ENCODE measurements around the gene TOM1L2. TPM values are rescaled to one million over a fixed set of nuclear protein-coding genes. Genes with fewer than 3 reads are reported as not detected.
A peak's percentile ranks its signal among the peaks of the same experiment; 100 is the strongest.
"Not testable (repeated sequence)": the region's sequence is repeated elsewhere in the genome, so short reads cannot be mapped to it uniquely, and the experiment has no call there.

Gene TOM1L2
- total RNA-seq, 4 donors from 2014 or later, result 15.6 to 85.9 (median 34.9) TPM

DNA sequence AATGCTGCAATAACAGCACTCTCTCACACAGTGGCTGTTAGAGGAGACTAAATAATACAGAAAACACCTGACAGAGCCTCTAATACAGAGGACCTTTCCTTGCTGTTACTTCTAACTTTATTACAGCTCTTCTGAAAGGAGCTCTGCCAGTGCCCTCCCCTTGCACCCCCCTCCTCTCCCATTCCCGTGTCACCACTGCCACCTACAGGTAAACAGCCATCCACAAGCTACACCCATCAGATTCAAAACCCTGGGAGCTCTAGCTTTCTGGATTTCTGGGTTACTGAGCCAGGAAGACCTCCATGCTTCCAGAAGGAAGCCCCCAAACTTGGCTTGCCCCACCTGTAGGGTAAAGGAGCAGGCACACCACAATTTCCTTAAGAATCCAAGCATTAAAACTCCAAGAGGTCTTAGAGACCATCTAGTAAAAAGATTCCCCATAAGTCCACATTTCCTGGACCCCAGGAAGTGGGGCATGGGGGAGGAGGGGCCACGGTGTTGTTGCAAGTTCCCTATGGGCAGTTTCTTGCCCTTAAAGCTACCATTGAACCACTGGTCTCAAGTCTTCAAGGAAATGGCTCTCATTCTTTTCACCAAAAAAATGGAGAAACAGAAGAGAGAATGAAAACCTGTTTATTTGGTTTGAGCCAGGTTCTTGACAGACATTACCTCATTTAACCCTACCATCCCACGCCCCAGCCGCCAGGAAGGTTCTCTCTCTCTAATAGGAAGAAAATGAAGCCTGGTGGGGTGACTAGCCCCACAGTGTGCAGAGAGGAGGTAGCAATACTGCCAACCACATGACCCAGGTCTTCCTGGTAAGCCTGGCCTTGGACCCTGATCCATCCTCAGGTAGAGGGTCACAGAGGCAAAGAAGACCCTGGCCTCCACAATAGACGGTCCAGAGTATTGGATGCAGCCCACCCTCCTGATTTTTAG, 52.8 kb downstream of the TOM1L2 start:
- DNase-seq, result peak; percentile 79 to 83
- Histone ChIP-seq H3K4me3 (no peak overlapping the region), H3K4me1 (peaks cover 10% of the 10 kb centered on the region in 2 donors), H3K36me3 (no peaks in the 10 kb centered on the region), H3K9me3 (no peaks in the 10 kb centered on the region), H3K27me3 (no peaks in the 10 kb centered on the region), H3K27ac (peak overlapping the region in 1 of 2 donors; percentile 33)
- intact Hi-C loops (cut with DNase I; ENCODE audit: low total_unique reads), result no loop called here
- TF ChIP-seq, protein P1, sequence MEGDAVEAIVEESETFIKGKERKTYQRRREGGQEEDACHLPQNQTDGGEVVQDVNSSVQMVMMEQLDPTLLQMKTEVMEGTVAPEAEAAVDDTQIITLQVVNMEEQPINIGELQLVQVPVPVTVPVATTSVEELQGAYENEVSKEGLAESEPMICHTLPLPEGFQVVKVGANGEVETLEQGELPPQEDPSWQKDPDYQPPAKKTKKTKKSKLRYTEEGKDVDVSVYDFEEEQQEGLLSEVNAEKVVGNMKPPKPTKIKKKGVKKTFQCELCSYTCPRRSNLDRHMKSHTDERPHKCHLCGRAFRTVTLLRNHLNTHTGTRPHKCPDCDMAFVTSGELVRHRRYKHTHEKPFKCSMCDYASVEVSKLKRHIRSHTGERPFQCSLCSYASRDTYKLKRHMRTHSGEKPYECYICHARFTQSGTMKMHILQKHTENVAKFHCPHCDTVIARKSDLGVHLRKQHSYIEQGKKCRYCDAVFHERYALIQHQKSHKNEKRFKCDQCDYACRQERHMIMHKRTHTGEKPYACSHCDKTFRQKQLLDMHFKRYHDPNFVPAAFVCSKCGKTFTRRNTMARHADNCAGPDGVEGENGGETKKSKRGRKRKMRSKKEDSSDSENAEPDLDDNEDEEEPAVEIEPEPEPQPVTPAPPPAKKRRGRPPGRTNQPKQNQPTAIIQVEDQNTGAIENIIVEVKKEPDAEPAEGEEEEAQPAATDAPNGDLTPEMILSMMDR (IDR thresholded peaks at IDR 0.05), result peak; percentile 68 to 86 (median 84)
- no peak for TF ChIP-seq POLR2A (IDR thresholded peaks at IDR 0.05)

DNA sequence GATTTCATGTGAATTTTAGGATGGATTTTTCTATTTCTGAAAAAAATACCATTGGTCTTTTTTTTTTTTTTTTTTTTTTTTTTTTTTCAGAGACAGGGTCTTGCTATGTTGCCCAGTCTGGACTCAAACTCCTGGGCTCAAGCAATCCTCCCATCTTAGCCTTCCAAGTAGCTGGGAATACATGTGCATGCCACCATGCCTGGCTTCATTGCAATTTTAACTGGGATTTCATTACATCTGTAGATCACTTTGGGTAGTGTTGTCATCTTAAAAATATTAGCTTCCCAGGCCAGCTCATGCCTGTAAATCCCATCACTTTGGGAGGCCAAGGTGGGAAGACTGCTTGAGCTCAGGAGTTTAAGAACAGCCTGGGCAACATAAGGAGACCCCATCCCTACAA, 54.8 kb downstream of the TOM1L2 start:
- Histone ChIP-seq H3K4me1 (peaks cover 14 to 19% of the 10 kb centered on the region in 2 donors), H3K9me3 (no peaks in the 10 kb centered on the region), H3K27me3 (no peaks in the 10 kb centered on the region), H3K4me3 (no peak overlapping the region), H3K36me3 (no peaks in the 10 kb centered on the region), H3K27ac (no peak overlapping the region)
- intact Hi-C loops (cut with DNase I; ENCODE audit: low total_unique reads), result no loop called here
- no peak for DNase-seq
- TF ChIP-seq POLR2A (IDR thresholded peaks at IDR 0.05), result no peak
- TF ChIP-seq, protein P1 (IDR thresholded peaks at IDR 0.05), result no peak

DNA sequence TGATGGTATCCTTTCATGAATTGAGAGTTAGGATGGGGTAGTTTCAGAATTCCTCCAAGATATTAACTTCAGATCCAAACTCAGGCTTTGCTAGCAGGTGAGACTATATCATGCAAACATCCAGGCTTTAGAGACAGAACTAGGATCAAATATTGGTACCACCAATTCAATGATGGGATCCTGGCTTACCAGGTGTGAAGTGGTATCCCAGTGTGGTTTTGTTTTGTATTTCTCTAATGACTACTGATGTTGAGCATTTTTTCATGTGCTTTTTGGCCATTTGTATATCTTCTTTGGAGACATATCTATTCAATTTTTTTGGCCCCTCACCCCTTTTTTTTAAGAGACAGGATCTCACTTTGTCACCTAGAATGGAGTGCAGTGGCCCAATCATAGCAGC, 57.0 kb downstream of the TOM1L2 start:
- Histone ChIP-seq H3K9me3 (no peaks in the 10 kb centered on the region), H3K27me3 (no peaks in the 10 kb centered on the region), H3K27ac (no peak overlapping the region), H3K4me3 (no peak overlapping the region), H3K4me1 (peaks cover 4 to 11% of the 10 kb centered on the region in 2 donors), H3K36me3 (no peaks in the 10 kb centered on the region)
- no peak for DNase-seq
- intact Hi-C loops (cut with DNase I; ENCODE audit: low total_unique reads), result no loop called here
- TF ChIP-seq, protein P1 (IDR thresholded peaks at IDR 0.05), result no peak
- no peak for TF ChIP-seq POLR2A (IDR thresholded peaks at IDR 0.05)

DNA sequence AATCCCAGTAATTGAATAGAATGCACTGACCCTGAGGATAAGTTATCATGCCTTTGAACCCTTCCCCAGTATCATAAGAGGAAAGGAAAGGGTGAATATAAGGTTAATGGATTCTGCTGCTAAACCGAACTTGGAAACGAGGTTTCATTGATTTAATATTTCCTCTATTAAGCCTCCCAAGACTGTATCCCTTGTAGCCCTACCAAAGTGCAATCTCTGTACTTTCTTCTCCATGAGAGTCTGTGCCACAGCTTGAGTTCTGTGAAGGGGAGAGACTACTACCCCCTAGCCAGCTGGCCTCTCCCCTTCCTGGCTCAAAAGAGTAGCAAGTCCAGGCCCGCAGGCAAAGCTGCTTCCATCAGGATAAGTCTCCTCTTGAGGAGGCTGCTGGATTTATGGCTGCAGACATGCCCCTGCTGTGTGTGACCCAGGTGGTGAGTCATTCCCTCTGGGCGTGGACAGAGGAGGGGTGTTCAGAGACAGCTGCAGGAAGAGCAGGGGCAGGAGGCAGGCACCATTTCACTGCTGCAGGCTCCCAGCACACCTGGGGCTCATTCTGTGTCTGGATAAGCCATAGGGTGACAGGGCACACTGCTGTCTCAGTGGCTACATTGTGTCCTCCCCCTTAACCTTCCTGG, 58.4 kb downstream of the TOM1L2 start:
- DNase-seq, result peak; percentile 86 to 90
- intact Hi-C loops (cut with DNase I; ENCODE audit: low total_unique reads), result no loop called here
- Histone ChIP-seq H3K4me1 (peaks cover 4 to 11% of the 10 kb centered on the region in 2 donors), H3K36me3 (no peaks in the 10 kb centered on the region), H3K27me3 (no peaks in the 10 kb centered on the region), H3K9me3 (no peaks in the 10 kb centered on the region), H3K27ac (peak overlapping the region; percentile 62 to 64), H3K4me3 (no peak overlapping the region)
- TF ChIP-seq POLR2A (IDR thresholded peaks at IDR 0.05), result no peak
- TF ChIP-seq, protein P1 (IDR thresholded peaks at IDR 0.05), result no peak

DNA sequence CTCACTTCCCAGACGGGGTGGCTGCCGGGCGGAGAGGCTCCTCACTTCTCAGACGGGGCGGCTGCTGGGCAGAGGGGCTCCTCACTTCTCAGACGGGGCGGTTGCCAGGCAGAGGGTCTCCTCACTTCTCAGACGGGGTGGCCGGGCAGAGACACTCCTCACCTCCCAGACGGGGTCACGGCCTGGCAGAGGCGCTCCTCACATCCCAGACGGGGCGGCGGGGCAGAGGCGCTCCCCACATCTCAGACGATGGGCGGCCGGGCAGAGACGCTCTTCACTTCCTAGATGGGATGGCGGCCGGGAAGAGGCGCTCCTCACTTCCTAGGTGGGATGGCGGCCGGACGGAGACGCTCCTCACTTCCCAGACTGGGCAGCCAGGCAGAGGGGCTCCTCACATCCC, 59.9 kb downstream of the TOM1L2 start:
- H3K4me3 ChIP-seq; intact Hi-C loops (cut with DNase I; ENCODE audit: low total_unique reads); H3K27me3 ChIP-seq; DNase-seq; H3K27ac ChIP-seq; H3K9me3 ChIP-seq; H3K36me3 ChIP-seq: not testable (repeated sequence)
- peaks cover 4 to 11% of the 10 kb centered on the region in 2 donors for H3K4me1 ChIP-seq

All from uterus (tissue), 4 donors.